GM18867 (cell line): Measurements from ENCODE around the gene DIP2A.
A peak's percentile ranks its signal among the peaks of the same experiment; 100 is the strongest.

Experiments
- ATAC-seq: cut with Tn5 transposase; IDR thresholded peaks from one replicate; pipeline ENCODE4 v1.9.1; 2021; ENCODE audit warnings: mild to moderate bottlenecking, moderate library complexity; ENCODE audit not compliant: unreplicated experiment

Gene DIP2A

GRCh38 chr21:46480466-46480865 lies 21.8 kb downstream of the DIP2A start:
- no peak for ATAC-seq

DNA sequence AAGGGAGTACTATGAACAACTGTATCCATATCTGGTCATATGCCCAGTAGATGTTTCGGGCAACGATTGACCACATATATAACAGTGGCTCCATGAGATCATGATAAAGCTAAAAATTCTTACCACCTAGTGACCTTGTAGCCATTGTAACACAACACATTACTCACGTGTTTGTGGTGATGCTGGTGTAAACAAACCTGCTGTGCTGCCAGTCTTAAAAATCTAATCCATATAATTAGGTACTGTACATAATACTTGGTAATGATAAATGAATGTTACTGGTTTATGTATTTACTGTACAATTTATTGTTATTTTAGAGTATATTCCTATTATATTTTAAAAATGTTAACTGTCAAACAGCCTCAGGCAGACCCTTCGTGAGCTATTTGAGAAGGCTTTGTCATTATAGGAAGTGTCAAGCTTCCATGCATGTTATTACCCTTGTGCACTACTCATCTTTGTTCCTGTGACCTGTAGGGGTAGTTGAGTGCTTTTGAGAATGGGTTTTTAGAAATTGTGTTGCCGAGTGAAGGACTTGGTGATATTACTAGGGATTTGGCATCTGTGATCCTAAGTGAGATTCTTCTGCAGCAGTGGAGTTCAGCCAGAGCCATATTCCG lies 23.6 kb downstream of the DIP2A start:
- ATAC-seq = no peak

- ATAC-seq = no peak
Measured at GRCh38 chr21:46482846-46483231, 24.1 kb downstream of the DIP2A start.

DNA sequence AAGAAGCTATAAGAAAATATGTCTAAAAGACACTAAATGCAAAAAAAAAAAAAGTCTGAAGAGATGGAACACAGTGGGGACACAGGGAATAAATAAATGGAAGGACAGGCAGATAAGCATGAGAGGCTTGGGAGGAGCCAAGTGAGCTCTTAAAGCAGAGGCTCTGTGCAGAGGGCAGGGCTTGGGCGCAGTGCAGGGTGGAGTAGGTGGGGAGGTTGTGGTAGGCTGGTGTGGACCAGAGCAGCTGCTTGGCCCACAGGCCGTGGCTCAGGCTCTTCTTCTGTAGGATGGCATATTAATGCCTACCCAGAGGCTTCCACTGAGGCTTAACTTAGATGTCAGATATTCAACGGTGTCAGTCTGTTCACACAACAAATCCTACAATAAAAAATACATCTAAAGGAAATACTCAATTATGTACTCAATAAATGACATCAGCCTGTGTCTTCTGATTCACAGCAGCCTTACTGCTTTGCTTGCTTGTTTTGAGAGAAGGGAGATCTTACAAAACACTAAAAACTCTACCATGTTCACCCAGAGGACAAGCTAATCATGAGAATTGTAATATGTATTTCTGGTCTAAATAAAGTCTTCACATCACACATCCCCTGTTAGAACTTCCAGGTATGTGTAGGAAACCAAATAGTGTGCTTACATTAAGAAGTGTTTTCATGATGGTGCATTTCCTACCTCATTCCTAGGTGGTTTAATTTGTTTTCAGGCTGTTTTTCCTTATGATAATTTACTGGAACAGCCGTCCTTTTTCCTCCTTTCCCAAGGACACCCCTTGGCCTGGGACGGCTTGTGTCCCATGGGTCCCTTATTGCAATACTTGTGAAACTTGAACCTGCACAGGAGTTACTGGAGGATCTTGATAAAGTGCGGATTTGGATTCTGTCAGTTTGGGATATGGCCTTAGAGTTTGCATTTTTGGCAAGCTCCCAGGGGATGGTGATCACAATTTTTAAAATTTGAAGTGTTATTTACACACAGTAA lies 24.9 kb downstream of the DIP2A start:
- no peak for ATAC-seq

- ATAC-seq = no peak
Measured at GRCh38 chr21:46486481-46487126, 27.9 kb downstream of the DIP2A start.

GRCh38 chr21:46489162-46489663 lies 30.5 kb downstream of the DIP2A start:
- ATAC-seq = no peak

DNA sequence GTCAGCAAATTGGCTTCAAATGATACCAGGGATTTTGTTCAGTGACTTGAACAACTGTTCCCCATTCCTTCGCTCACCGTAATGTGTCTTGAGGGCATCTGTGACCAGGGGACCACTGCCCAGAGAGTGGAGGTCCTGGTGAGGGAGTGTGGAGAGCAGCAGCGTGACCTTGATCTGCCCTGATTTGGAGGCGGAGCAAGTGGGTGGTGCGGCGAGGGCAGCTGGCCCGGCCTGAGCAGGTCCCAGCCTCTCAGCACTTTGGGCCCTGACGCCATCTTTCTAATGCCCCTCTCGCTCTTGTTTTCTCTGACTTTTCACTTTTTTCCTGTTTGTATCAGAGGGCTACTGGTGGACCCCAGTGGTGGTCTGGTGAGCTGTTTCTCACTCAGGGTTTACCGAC lies 31.1 kb downstream of the DIP2A start:
- no peak for ATAC-seq

DNA sequence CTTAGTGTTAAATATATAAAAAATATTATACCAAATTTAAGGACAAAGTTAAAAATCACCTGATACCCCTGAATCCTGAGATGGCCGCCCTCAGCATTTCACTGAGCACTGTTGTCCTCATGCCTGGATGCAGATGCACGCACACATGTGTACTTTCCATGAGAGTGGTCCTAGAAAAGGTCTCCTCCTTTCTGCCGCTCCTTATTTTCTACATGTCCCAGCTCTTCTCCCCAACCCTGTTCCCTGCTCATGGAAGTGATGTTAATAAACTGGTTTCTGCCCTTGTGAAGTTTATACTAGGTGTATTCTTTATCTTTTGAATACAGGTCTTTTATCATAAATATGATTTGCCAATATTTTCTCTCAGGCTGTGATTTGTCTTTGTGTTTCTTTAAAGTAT lies 32.9 kb downstream of the DIP2A start:
- no peak for ATAC-seq

DNA sequence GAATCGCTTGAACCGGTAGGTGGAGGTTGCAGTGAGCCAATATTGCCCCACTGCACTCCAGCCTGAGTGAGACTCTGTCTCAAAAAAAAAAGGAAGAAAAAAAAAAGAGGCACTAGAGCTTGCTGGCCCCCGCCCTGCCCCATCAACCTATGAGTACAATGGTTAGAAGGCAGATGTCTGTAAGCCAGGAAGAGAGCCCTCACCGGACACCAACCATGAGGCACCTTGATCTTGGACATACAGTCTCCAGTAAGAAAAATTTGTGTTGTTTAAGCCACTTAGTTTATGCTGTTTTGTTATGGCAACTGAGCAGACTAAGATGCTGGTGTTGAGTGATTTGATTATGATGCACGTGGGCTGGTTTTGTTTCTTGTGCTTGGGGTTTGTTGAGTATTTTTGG lies 34.2 kb downstream of the DIP2A start:
- ATAC-seq = no peak

DNA sequence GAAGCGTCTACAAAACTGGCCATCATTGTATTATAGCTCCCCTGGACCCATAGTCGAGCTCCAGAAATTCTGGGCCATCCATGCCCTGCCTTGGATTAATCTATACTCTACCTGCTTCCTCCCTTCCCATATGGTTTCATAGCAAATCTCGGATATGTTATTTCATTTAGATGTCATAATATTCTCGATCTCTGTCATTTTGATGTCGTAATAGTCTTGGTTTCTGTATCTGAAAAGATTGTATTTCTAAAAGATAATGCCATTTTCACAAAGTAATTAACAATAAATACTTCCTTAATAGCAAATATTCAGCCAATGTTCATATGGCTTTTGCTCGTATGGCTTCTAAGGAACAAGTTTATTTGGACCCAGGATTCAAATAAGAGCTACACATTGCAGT lies 35.1 kb downstream of the DIP2A start:
- ATAC-seq = no peak

GRCh38 chr21:46498335-46499050 lies 39.8 kb downstream of the DIP2A start:
- ATAC-seq = no peak

- ATAC-seq = no peak
Measured at GRCh38 chr21:46500224-46500861, 41.7 kb downstream of the DIP2A start.

DNA sequence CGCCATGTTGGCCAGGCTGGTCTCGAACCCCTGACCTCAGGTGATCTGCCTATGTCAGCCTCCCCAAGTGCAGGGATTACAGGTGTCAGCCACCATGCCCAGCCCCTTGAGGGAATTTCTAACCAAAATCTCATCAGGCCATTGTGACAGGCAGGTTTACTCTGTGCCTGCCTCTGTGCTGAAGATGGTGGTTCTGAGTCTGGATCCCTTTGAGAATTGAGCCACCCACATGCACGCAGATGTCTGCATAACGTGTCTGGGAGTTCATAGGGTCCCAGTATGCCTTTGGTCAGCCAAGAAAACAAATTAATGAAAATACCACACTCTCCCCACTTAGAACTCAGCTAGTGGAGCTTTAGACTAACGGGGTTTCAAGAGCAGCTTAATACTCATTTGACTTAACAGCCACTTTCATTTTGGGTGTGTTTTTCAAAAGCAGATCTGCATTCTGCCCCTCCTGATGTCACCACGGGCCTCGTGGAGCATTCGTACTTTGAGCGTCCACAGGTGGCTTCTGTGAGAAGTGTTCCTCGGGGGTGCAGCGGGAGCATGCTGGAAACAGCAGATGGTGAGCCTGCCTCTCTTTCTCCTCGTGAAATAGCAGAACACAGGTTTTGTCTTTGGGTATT lies 45.3 kb downstream of the DIP2A start:
- ATAC-seq = peak; percentile 67

DNA sequence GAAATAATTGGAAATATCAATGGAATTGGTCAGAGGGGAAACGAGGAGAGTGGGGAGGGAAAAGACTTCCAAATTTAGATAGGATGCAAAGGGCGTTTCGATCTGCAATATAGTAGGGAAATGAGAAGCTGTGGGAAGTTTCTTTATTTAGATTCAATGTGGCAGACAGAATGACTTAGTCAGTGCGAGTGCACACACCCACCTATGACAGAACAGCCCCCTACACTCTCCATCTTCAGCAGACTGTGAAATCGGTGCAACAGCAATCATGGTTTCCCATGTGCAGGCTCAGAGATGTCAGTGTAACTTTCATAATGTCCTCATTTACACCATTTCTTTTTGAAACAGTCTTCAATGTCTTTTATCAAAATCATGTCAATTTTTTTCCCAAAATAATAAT lies 46.0 kb downstream of the DIP2A start:
- ATAC-seq = no peak

DNA sequence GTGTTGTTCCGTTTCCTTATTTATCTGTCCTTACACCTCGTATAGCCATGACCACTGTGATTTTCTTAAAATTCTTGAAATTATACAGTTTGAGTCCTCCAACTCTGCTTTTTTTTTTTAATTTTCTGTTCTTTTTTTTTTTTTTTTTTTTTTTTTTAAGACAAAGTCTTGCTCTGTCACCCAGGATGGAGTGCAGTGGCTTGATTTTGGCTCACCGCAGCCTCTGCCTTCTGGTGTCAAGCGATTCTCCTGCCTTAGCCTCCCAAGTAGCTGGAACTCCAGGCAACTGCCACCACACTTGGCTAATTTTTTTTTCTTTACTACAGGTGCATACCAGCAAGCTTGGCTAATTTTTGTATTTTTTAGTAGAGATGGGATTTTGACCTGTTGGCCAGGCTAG lies 48.9 kb downstream of the DIP2A start:
- ATAC-seq = no peak

GRCh38 chr21:46509741-46510502 lies 51.2 kb downstream of the DIP2A start:
- no peak for ATAC-seq

- no peak for ATAC-seq
Measured at GRCh38 chr21:46515109-46515508, 56.4 kb downstream of the DIP2A start.

GRCh38 chr21:46516068-46516467 lies 57.4 kb downstream of the DIP2A start:
- ATAC-seq = no peak

GRCh38 chr21:46517361-46517760 lies 58.7 kb downstream of the DIP2A start:
- no peak for ATAC-seq
